NOMO-1 treated with dmso at 0.1 percent for 144 hours (cell line): ENCODE results near the gene KRTAP22-2.

Experiments
- DNase-seq: peaks from one replicate; lab custom pipeline; 2025; ENCODE audit not compliant: unreplicated experiment; lab: John Stamatoyannopoulos, UW

KRTAP22-2 gene

GRCh38 chr21:30590297-30590696 is at the start of gene KRTAP22-2:
Gene KRTAP22-2 (minus strand): TSS chr21:30590397.
- no peak for DNase-seq

- no peak for DNase-seq
These were observed 48.5 kb upstream of the KRTAP22-2 start for GRCh38 chr21:30638686-30639085.

- DNase-seq: no peak
These were observed 44.7 kb upstream of the KRTAP22-2 start, which contains the start of gene KRTAP20-2 for GRCh38 chr21:30634906-30635305. Gene KRTAP20-2 (plus strand): TSS chr21:30635206. CDS start chr21:30635264, 58 bp downstream.

GRCh38 chr21:30629200-30629599 is 39.0 kb upstream of the KRTAP22-2 start:
- DNase-seq: no peak

GRCh38 chr21:30628109-30628508 is 37.9 kb upstream of the KRTAP22-2 start:
- DNase-seq: no peak

- DNase-seq: no peak
These were observed 35.4 kb upstream of the KRTAP22-2 start for GRCh38 chr21:30625449-30626165.

GRCh38 chr21:30623362-30623761 is 33.2 kb upstream of the KRTAP22-2 start:
- DNase-seq: no peak

GRCh38 chr21:30620522-30620921 is 30.3 kb upstream of the KRTAP22-2 start, which contains the start of gene KRTAP20-4:
Gene KRTAP20-4 (plus strand): TSS chr21:30620627.
- no peak for DNase-seq

- no peak for DNase-seq
These were observed 29.9 kb upstream of the KRTAP22-2 start for GRCh38 chr21:30620080-30620479.

GRCh38 chr21:30616125-30616524 is 25.9 kb upstream of the KRTAP22-2 start, which contains the start of gene KRTAP20-1:
Gene KRTAP20-1 (plus strand): TSS chr21:30616425. CDS start chr21:30616455, 30 bp downstream.
- DNase-seq: no peak

GRCh38 chr21:30615199-30615598 is 25.0 kb upstream of the KRTAP22-2 start:
- DNase-seq: no peak

GRCh38 chr21:30613836-30614235 is 23.6 kb upstream of the KRTAP22-2 start, which contains the start of gene KRTAP6-1:
Gene KRTAP6-1 (minus strand): TSS chr21:30613930. CDS start chr21:30613904, 26 bp downstream.
- DNase-seq: no peak

- DNase-seq: no peak
These were observed 21.9 kb upstream of the KRTAP22-2 start for GRCh38 chr21:30612132-30612531.

GRCh38 chr21:30605968-30606367 is 15.8 kb upstream of the KRTAP22-2 start:
- DNase-seq: no peak

- no peak for DNase-seq
These were observed 10.6 kb upstream of the KRTAP22-2 start, which contains the start of gene KRTAP22-1 for GRCh38 chr21:30600787-30601186. Gene KRTAP22-1 (plus strand): TSS chr21:30601087.

GRCh38 chr21:30598802-30599201 is 8.6 kb upstream of the KRTAP22-2 start, which contains the start of gene KRTAP6-2:
Gene KRTAP6-2 (minus strand): TSS chr21:30598902. CDS start chr21:30598874, 28 bp downstream.
- no peak for DNase-seq

- DNase-seq: no peak
These were observed 1.9 kb upstream of the KRTAP22-2 start, which contains the start of gene KRTAP6-3 for GRCh38 chr21:30592140-30592539. Gene KRTAP6-3 (plus strand): TSS chr21:30592440. CDS start chr21:30592446, 6 bp downstream.

GRCh38 chr21:30582870-30583269 is 7.3 kb downstream of the KRTAP22-2 start:
- DNase-seq: no peak

GRCh38 chr21:30580132-30580531 is 10.1 kb downstream of the KRTAP22-2 start:
- no peak for DNase-seq

- no peak for DNase-seq
These were observed 10.9 kb downstream of the KRTAP22-2 start for GRCh38 chr21:30579346-30579745.

- DNase-seq: no peak
These were observed 12.4 kb downstream of the KRTAP22-2 start for GRCh38 chr21:30577766-30578165.

GRCh38 chr21:30567617-30568016 is 22.6 kb downstream of the KRTAP22-2 start:
- DNase-seq: no peak
